BLaER1 (cell line): ENCODE data around the gene EPOP.
A peak's percentile ranks its signal among the peaks of the same experiment; 100 is the strongest.
"Not testable (repeated sequence)": the region's sequence is repeated elsewhere in the genome, so short reads cannot be mapped to it uniquely, and the experiment has no call there.

Experiments used
- H3K27ac ChIP-seq: shearing (Covaris generic); formaldehyde crosslinking; 2 replicates; pipeline ENCODE4 v1.8.1; 2022
- H3K27me3 ChIP-seq: shearing (Covaris generic); formaldehyde crosslinking; 2 replicates; pipeline ENCODE4 v1.8.1; 2022
- H3K36me3 ChIP-seq: shearing (Covaris generic); formaldehyde crosslinking; 2 replicates; pipeline ENCODE4 v1.8.1; 2022
- H3K4me1 ChIP-seq: shearing (Covaris generic); formaldehyde crosslinking; 2 replicates; pipeline ENCODE4 v1.8.1; 2022
- H3K4me2 ChIP-seq: shearing (Covaris generic); formaldehyde crosslinking; 2 replicates; pipeline ENCODE4 v1.8.1; 2022
- H3K4me3 ChIP-seq: shearing (Covaris generic); formaldehyde crosslinking; 2 replicates; pipeline ENCODE4 v1.8.1; 2022
- H3K9ac ChIP-seq: shearing (Covaris generic); formaldehyde crosslinking; 2 replicates; pipeline ENCODE4 v1.8.1; 2022
- H3K9me3 ChIP-seq: shearing (Covaris generic); formaldehyde crosslinking; 2 replicates; pipeline ENCODE4 v1.8.1; 2022
- H4K20me1 ChIP-seq: shearing (Covaris generic); formaldehyde crosslinking; 2 replicates; pipeline ENCODE4 v1.8.1; 2022
- Cebpa-rat ChIP-seq: shearing (Covaris generic); IDR thresholded peaks from 2 replicates; pipeline ENCODE4 v1.8.1; 2022

The EPOP gene

DNA sequence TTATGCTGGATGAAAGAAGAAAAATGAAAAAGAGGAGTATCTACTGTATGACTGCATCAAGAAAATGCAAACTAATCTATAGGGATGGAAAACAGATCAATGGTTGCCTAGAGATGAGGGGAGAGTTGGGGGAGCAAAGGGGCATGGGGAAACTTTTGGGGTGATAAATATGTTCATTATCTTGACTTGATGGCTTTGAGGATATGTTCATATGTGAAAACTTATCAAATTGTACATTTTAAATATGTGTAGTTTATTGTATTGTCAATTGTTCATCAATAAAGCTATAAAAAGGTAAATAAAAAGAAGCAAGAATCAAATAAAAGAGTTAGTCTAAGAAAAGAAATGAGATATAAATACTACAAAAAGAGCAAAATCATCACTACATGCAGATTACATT lies 49.3 kb downstream of the EPOP start:
- Histone ChIP-seq H3K27me3 (no peaks in the 10 kb centered on the region), H3K9me3 (peaks cover 8% of the 10 kb centered on the region; the same call in 1 of the 2 replicates), H3K4me3 (no peak overlapping the region), H3K27ac (no peak overlapping the region), H4K20me1 (no peaks in the 10 kb centered on the region), H3K4me1 (peaks cover 8% of the 10 kb centered on the region; the same call in 1 of the 2 replicates), H3K9ac (no peak overlapping the region), H3K36me3 (no peaks in the 10 kb centered on the region), H3K4me2 (peak overlapping the region; percentile 36)
- no peak for TF ChIP-seq Cebpa-rat

DNA sequence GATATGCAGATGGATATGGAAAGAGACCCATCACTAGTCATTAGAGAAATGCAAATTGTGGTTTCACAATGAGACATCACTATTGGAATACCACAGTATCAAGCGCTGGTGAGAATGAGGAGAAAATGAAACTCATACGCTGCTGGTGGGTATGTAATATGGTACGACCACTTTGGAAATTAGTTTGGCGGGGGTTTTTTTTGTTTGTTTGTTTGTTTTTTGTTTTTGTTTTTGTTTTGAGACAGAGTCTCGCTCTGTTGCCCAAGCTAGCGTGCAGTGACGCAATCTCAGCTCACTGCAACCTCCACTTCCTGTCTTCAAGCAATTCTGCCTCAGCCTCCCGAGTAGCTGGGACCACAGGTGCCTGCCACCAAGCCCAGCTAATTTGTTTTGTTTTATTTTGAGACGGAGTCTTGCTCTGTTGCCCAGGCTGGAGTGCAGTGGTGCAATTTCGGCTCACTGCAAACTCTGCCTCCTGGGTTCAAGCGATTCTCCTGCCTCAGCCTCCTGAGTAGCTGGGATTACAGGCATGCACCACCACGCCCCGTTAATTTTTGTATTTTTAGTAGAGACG lies 49.9 kb downstream of the EPOP start:
- H4K20me1 ChIP-seq, H3K27ac ChIP-seq, H3K9ac ChIP-seq, H3K27me3 ChIP-seq, H3K9me3 ChIP-seq, H3K4me1 ChIP-seq, H3K36me3 ChIP-seq, H3K4me3 ChIP-seq: not testable (repeated sequence)
- peak; percentile 83 for TF ChIP-seq Cebpa-rat
- peak overlapping the region; percentile 36 for H3K4me2 ChIP-seq
